IPS-18c (cell line): Measurements from ENCODE around the gene ADD3.

Experiments
- H3K4me3 ChIP-seq: 2 replicates; pipeline ENCODE4 v1.7.0; 2013; ENCODE audit warnings: low read depth, mild to moderate bottlenecking, low read length, moderate library complexity; ENCODE audit not compliant: insufficient read depth
- H3K9me3 ChIP-seq: one replicate; pipeline ENCODE4 v1.6.1; 2013; ENCODE audit warnings: mild to moderate bottlenecking, low read length, moderate library complexity; ENCODE audit not compliant: control insufficient read depth, insufficient read depth

Gene ADD3, protein sequence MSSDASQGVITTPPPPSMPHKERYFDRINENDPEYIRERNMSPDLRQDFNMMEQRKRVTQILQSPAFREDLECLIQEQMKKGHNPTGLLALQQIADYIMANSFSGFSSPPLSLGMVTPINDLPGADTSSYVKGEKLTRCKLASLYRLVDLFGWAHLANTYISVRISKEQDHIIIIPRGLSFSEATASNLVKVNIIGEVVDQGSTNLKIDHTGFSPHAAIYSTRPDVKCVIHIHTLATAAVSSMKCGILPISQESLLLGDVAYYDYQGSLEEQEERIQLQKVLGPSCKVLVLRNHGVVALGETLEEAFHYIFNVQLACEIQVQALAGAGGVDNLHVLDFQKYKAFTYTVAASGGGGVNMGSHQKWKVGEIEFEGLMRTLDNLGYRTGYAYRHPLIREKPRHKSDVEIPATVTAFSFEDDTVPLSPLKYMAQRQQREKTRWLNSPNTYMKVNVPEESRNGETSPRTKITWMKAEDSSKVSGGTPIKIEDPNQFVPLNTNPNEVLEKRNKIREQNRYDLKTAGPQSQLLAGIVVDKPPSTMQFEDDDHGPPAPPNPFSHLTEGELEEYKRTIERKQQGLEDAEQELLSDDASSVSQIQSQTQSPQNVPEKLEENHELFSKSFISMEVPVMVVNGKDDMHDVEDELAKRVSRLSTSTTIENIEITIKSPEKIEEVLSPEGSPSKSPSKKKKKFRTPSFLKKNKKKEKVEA

GRCh38 chr10:110007701-110008517, at the start of gene ADD3:
Gene ADD3 (plus strand): TSS chr10:110007984. CDS start chr10:110100654, 92,670 bp downstream.
- H3K4me3 ChIP-seq: peak within 1 kb of the TSS; percentile 81
- no peaks in the 10 kb centered on the region for H3K9me3 ChIP-seq

DNA sequence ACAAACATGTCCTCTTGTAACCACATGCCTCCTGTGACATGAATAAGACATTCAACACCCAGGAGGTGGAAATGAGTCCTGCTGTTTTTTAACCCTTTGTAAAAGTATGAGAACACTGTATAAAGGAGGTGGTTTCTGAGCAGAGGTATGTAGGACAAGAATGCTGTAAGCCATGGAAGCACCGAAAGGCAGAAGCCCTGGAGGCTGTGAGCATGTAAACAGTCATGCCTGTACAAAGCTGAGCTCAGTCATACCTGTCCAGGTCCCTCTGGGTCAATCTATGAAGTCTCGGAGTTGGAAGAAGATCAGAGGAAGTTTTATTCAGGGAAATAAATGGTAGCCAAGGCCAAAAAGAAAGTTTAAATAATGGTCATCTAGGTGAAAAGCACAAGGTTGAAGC, 49.7 kb upstream of the ADD3 start:
- Histone ChIP-seq H3K4me3 (no peak overlapping the region), H3K9me3 (no peaks in the 10 kb centered on the region)

DNA sequence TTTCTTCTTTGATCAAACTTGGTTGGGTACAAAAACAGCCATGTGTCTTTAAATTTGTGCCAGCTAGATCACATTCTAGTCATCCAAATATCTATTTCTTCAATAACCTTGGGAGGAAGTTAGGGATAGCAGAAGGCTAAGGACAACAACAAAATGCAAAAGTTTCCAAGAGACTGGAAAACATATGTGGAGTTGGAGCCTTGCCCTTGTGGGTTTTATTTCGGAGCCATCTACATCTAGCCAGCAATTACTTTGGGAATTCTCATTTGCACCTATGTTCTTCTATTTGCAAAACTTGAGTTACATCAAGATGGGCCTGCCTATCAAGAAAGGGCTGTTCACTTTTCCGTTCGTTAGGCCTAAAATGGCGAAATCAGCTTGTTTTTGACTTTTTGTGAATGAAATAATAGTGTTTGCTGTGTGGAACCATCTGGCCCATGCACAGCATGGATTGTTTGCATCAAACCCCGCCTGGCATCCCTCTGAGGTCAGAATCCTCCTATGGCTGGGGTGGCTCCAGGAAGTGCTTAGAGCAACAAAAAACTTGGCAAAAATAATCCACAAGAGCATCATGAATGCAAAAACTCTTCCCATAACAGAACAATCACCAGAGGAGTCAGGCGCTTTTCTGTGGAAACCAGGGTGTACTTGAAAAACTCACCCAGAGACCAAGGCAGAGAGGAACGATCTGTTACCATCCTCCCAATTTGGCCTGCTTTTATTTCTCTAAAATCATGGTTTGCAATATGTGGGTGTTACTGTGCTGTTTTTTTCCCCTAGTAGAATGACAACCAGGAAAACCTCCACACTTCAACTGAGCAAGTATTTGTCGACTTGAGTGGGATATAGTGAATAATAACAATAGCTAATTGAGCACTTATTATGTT, 48.3 kb upstream of the ADD3 start:
- H3K9me3 ChIP-seq: no peaks in the 10 kb centered on the region

GRCh38 chr10:109960682-109961081, 47.1 kb upstream of the ADD3 start:
- Histone ChIP-seq H3K9me3 (no peaks in the 10 kb centered on the region), H3K4me3 (no peak overlapping the region)

More for the DNA sequence above, 48.3 kb upstream of the ADD3 start:
- H3K4me3 ChIP-seq: no peak overlapping the region

DNA sequence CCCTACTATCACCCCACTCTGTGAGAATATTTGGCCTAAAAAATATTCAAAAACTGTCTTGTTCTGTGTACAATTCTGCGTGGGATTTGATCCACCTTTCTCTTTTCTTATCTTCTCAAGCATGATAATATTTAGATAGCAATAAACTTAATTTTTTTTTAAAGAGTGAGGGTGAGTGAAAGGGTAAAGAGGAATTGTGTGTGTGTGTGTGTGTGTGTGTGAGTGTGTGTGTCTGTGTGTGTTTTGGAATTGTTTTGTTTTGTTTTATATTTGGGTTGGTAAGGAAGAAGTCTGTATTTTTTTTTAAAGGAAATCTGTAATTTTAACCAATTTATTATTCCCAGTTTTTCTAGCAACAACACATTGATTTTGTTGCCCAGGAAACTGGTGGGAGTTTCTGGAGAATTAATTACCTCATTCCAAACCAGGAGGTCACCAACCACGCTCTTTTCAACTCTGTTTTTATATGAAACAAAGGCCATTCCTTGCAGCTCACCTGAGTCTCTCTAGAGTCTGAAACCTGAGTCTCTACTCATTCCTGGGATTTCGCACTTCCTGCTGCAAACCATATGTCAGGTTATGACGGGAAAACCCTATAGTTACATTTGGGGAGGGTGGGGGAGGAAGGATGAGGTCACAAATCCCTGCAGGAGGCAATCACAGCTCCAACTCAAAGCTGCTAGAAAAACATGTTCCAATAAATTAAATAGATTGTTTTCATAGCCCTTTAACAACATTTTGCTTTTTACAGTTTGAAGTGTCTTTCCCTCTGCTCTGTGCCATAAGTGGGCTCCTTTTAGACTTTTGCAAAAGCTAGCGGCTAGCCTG, 46.4 kb upstream of the ADD3 start:
- H3K9me3 ChIP-seq: no peaks in the 10 kb centered on the region
- no peak overlapping the region for H3K4me3 ChIP-seq

DNA sequence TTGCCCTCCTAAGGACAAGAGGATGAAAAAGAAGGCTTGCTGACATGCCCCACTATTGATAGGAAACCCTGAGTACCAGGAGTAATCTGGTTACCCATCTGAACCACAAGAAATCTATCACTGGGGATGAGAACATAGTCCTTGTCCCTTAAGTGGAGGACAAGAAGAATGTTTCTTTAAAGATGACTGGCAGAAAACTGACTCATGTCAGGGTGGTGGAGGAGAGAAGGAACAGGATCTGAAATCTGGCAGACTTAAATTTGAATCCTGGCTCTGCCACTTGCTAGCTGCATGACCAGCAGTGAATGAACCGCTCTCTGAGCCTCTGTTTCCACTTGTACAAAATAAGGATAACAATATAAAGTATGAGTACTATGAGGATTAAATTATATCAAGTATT, 45.5 kb upstream of the ADD3 start:
- Histone ChIP-seq H3K4me3 (no peak overlapping the region), H3K9me3 (no peaks in the 10 kb centered on the region)

- no peaks in the 10 kb centered on the region for H3K9me3 ChIP-seq
Observed at GRCh38 chr10:109963439-109963838, 44.3 kb upstream of the ADD3 start.

GRCh38 chr10:109964318-109964717, 43.5 kb upstream of the ADD3 start:
- Histone ChIP-seq H3K4me3 (no peak overlapping the region), H3K9me3 (no peaks in the 10 kb centered on the region)

More at GRCh38 chr10:109963439-109963838, 44.3 kb upstream of the ADD3 start:
- H3K4me3 ChIP-seq: no peak overlapping the region

DNA sequence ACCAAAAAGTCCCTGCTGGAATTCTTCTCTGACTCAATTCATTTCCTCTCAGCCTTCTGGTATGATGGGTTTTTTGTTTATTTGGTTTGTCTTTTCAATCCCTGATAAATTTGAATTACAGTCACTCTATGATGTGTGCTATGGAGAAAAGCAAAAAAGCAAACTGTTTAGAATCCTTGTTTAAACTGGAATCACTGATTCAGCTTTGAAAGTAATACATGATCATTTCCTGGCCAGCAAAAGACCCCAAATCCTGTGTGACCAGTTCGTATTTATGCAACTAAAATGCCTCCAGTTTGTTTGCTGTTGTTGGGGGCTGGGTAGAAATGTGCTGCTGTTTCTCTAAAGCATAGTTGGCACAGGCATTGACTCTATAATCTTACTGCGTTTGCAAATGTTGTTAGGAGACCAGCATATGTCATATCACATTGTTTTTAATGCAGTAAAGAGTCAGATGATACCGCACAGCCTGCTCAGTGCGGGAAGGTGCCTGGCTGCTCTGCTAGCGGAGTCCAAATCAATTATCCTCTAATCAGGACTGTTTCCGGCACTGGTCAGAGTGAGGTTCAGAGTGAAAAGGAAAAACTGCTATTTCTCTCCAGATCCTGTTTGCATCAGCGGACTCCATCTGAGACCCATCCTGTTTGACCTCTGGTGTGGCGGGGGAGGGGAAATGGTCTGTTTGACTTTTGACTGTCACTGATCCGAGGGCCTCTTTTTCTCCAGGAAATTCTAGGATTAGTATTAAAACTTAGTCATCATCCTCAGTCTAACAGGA, 40.6 kb upstream of the ADD3 start:
- Histone ChIP-seq H3K9me3 (no peaks in the 10 kb centered on the region), H3K4me3 (no peak overlapping the region)

DNA sequence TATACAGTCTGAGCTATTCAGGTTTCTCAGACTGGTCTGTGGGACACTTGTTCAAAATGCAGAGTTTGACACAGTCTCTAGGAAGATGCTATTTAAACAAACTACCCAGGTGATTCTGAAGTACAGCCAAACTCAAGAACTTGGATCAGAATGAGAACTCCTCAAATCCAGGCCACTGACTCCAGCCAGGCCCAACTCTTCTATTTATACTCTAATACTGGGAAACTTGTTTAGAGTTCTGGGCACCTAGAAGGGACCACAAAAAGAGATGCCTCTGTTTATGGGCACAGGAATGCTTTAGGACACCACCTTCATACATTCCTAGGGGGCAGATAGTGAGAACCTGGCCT, 40.1 kb upstream of the ADD3 start:
- no peak overlapping the region for H3K4me3 ChIP-seq
- H3K9me3 ChIP-seq: no peaks in the 10 kb centered on the region

DNA sequence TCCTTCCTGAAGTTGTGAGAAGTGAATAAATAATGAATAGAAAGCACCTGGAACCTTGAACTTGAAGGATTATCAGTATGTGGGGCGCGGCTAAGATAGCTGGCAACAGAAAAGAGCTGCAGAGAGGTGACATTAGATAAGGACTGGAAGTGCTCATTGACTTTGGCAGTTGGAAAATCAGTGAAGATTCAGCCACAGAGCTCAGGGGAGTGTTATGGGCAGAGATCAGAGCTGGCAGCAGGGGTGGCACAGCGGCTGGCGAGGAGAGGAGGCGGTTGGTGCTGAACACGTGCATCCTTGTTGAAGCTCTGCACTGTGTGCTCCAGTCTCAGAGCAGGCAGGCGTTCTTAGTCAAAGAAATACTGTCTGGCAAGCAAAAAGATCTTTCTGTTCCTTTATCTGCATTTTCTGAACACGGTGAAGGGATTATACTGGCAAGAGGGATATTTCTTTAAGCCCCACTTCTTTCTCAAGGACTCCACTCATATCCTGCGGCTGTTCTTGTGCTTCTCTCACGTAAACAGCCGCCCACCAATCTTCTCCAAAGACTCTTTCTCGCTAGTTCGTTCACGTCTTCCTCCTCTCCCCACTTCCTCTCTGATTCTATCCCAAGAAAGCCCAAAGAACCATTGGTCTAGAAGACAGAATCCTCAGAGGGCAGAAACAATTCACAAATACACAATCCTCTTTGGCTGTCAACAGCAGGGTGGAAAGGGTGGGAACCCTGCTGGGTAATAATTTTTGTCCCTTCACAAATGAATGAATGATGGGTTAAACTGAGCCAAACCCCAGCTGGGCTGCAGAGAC, 38.6 kb upstream of the ADD3 start:
- Histone ChIP-seq H3K9me3 (no peaks in the 10 kb centered on the region), H3K4me3 (no peak overlapping the region)

DNA sequence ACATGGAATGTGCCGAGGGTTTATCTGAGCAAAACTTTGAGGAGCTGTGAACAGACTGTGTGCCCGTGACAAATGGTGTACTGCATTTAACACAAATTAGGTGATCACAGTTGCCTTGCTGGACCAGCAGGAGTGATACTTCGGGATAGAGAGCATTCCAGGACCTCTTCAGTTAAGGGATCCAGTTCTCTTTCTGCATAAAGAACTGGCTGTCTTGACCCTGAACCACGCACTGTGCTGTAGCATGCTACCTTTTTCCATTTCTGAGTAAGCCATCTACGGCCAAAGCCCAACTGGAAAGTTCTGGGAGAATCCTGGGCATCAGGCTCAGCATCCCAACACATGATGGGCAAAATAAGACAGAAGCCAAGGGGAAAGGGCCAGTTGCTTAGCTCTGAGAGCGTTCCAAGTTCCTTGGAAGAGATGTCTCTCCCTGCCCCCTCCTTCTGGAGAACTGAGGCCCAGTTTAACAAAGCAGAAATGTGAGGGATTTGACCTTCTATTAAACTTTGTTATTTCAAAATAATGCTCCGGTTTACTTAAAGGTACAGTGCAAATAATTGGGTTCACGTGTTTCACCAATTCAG, 37.9 kb upstream of the ADD3 start:
- H3K4me3 ChIP-seq: no peak overlapping the region
- no peaks in the 10 kb centered on the region for H3K9me3 ChIP-seq

DNA sequence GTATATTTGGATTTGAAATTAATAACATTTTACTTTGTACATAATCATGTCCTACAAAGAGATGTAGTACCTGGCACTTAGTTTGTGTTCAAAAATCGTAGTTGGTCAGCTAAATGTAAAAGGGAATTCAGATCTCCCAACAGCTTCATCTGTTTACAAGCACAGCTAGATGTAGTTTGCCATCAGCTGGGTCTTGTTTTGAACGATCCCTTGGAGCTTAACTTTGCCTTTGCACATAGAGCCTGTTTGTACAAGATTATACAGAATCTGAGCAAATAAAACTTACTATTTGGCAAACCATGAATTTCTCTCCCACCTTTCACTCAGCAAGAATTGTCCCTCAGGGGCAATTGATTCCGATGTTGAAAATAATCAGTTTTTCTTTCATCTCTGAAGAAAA, 36.1 kb upstream of the ADD3 start:
- Histone ChIP-seq H3K9me3 (no peaks in the 10 kb centered on the region), H3K4me3 (no peak overlapping the region)

DNA sequence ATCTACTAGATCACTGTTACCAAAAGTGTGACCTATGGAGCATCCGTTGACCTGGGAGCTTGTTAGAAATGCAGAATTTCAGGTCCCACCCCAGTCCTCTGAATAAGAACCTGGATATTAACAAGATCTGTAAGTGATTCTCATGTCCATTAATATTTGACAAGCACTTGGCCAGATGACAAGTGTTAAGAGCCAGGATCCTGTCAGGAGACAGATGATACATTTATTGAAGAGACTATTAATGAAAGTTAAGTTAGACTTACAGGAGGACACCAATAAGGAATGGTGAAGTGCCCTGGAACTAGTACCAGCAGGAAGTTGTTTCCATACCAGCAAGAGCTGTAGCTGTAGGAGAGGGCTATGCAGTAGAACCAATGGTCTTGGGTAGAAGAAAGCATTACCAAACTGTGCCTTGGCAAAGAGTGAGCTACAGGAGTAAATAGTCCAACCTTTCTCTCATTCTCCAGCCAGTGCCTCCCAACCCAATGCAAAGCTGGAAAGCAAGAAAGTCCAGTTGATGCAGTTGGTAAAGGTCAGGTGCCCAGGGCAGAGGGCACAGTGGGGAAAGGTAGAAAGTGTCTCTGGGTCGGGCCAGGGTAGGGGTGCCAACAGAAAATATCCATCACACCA, 35.3 kb upstream of the ADD3 start:
- Histone ChIP-seq H3K9me3 (no peaks in the 10 kb centered on the region), H3K4me3 (no peak overlapping the region)
